Ishikawa (cell line): ENCODE measurements around the gene QPCT.

Experiments used
- CEBPB ChIP-seq: IDR thresholded peaks from 2 replicates; pipeline ENCODE4 v1.6.1; 2012
- CREB1 ChIP-seq: IDR thresholded peaks from 2 replicates; pipeline ENCODE4 v1.6.1; 2012; ENCODE audit warnings: low read depth
- EGR1 ChIP-seq: IDR thresholded peaks from 2 replicates; pipeline ENCODE4 v1.6.1; 2012
- EP300 ChIP-seq: IDR thresholded peaks from 2 replicates; pipeline ENCODE4 v1.6.1; 2012; ENCODE audit warnings: borderline replicate concordance
- NFIC ChIP-seq: IDR thresholded peaks from 2 replicates; pipeline ENCODE4 v1.6.1; 2012
- RAD21 ChIP-seq: IDR thresholded peaks from 2 replicates; pipeline ENCODE4 v1.6.1; 2012; ENCODE audit warnings: low read depth
- TAF1 ChIP-seq: IDR thresholded peaks from 2 replicates; pipeline ENCODE4 v1.6.1; 2012; ENCODE audit warnings: low read depth, mild to moderate bottlenecking
- TCF12 ChIP-seq: IDR thresholded peaks from 2 replicates; pipeline ENCODE4 v1.6.1; 2012; ENCODE audit warnings: low read depth
- TEAD4 ChIP-seq: IDR thresholded peaks from 2 replicates; pipeline ENCODE4 v1.6.1; 2012
- YY1 ChIP-seq: IDR thresholded peaks from 2 replicates; pipeline ENCODE4 v1.6.1; 2012; ENCODE audit warnings: low read depth
- ZBTB7A ChIP-seq: IDR thresholded peaks from 2 replicates; pipeline ENCODE4 v1.6.1; 2012; ENCODE audit warnings: low read depth
- TF ChIP-seq, protein P1 (sequence below): IDR thresholded peaks from 2 replicates; pipeline ENCODE4 v1.6.1; 2012
- TF ChIP-seq, protein P2 (sequence below): IDR thresholded peaks from 2 replicates; pipeline ENCODE4 v1.6.1; 2012; ENCODE audit warnings: low read depth, mild to moderate bottlenecking
- TF ChIP-seq, protein P3 (sequence below): IDR thresholded peaks from 2 replicates; pipeline ENCODE4 v1.6.1; 2012

DNA sequence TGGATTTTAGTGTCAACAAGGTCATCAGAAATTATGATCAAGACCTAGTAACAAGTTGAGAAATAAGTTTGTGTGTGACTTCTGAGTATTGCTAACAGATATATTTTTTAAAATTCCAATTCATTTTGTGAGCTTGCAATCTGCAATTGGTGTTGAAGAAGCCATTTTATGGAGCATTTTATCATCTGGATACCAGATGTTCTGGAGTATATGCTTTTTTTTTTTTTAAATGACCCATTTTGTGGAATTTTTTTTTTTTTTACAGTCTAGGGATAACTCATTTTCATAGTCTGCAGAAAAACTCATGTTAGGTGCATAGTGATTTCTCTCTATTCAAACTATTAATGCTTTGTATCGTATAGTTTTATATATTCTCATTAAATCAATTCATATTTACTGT, 12.6 kb downstream of the QPCT start:
- TF ChIP-seq TAF1 (no peak), CEBPB (no peak), RAD21 (no peak), YY1 (no peak), TEAD4 (no peak), TCF12 (no peak), EP300 (no peak), ZBTB7A (no peak), NFIC (no peak), EGR1 (no peak), CREB1 (no peak)
- TF ChIP-seq, protein P1, sequence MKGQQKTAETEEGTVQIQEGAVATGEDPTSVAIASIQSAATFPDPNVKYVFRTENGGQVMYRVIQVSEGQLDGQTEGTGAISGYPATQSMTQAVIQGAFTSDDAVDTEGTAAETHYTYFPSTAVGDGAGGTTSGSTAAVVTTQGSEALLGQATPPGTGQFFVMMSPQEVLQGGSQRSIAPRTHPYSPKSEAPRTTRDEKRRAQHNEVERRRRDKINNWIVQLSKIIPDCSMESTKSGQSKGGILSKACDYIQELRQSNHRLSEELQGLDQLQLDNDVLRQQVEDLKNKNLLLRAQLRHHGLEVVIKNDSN: no peak
- TF ChIP-seq, protein P2, sequence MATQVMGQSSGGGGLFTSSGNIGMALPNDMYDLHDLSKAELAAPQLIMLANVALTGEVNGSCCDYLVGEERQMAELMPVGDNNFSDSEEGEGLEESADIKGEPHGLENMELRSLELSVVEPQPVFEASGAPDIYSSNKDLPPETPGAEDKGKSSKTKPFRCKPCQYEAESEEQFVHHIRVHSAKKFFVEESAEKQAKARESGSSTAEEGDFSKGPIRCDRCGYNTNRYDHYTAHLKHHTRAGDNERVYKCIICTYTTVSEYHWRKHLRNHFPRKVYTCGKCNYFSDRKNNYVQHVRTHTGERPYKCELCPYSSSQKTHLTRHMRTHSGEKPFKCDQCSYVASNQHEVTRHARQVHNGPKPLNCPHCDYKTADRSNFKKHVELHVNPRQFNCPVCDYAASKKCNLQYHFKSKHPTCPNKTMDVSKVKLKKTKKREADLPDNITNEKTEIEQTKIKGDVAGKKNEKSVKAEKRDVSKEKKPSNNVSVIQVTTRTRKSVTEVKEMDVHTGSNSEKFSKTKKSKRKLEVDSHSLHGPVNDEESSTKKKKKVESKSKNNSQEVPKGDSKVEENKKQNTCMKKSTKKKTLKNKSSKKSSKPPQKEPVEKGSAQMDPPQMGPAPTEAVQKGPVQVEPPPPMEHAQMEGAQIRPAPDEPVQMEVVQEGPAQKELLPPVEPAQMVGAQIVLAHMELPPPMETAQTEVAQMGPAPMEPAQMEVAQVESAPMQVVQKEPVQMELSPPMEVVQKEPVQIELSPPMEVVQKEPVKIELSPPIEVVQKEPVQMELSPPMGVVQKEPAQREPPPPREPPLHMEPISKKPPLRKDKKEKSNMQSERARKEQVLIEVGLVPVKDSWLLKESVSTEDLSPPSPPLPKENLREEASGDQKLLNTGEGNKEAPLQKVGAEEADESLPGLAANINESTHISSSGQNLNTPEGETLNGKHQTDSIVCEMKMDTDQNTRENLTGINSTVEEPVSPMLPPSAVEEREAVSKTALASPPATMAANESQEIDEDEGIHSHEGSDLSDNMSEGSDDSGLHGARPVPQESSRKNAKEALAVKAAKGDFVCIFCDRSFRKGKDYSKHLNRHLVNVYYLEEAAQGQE: no peak
- TF ChIP-seq, protein P3, sequence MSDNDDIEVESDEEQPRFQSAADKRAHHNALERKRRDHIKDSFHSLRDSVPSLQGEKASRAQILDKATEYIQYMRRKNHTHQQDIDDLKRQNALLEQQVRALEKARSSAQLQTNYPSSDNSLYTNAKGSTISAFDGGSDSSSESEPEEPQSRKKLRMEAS: no peak
